B cell (primary cell): ENCODE data around the gene NUCB1. TPM values are rescaled to one million over a fixed set of nuclear protein-coding genes. Genes with fewer than 3 reads are reported as not detected.
A peak's percentile ranks its signal among the peaks of the same experiment; 100 is the strongest.

Source experiments
- ATAC-seq: fragments of 200-7000 bp; cut with Tn5 transposase; one replicate; pipeline ENCODE4 v1.10.0; 2021; ENCODE audit warnings: low read depth, mild to moderate bottlenecking, moderate number of reproducible peaks, moderate library complexity
- CTCF ChIA-PET: fragments of 350-600 bp; sonication (Branson Sonifier 250); formaldehyde crosslinking; loops from one replicate; lab custom pipeline; 2021; ENCODE audit warnings: antibody characterized with exemption, inconsistent platforms; lab: Charles Lee
- POLR2A ChIA-PET: fragments of 350-600 bp; sonication (Branson Sonifier 250); formaldehyde crosslinking; loops from one replicate; lab custom pipeline; 2021; ENCODE audit warnings: antibody characterized with exemption; lab: Charles Lee
- DNase-seq: peaks from one replicate; pipeline ENCODE4 v3.0.0; 2013
- H2AFZ ChIP-seq: 2 replicates; pipeline ENCODE4 v1.6.1; 2012; ENCODE audit warnings: mild to moderate bottlenecking, low read depth, low read length; ENCODE audit not compliant: insufficient read depth, poor library complexity, severe bottlenecking
- H3K27ac ChIP-seq, 2 donors: 1 replicate in 1 of 2; 2 replicates in 1 of 2; pipeline ENCODE4 v1.5.1; 2012 to 2013; ENCODE audit warnings: low read length in 2 of 2, mild to moderate bottlenecking in 2 of 2, moderate library complexity in 1 of 2
- H3K27me3 ChIP-seq, 4 experiments: fragments of 200-600 bp in 1 of 4; sonication (generic) in 1 of 4; replicated peaks in 1 of 4; 1 replicate in 2 of 4; 2 replicates in 2 of 4; pipeline versions ENCODE4 v1.6.1 to v1.7.0; 2013 to 2016; ENCODE audit warnings: low read length in 3 of 4, mild to moderate bottlenecking in 2 of 4, mixed read lengths in 1 of 4, moderate library complexity in 1 of 4; ENCODE audit not compliant: insufficient read depth in 4 of 4, control insufficient read depth in 3 of 4; ENCODE audit errors: control extremely low read depth in 1 of 4
- H3K36me3 ChIP-seq, 2 experiments: replicated peaks in 1 of 2; 1 replicate in 1 of 2; 2 replicates in 1 of 2; pipeline versions ENCODE4 v1.6.1 to v1.7.1; 2013; ENCODE audit warnings: low read length in 1 of 2; ENCODE audit not compliant: insufficient read depth in 2 of 2, control insufficient read depth in 1 of 2; ENCODE audit errors: control extremely low read depth in 1 of 2, extremely low read depth in 1 of 2
- H3K4me1 ChIP-seq, 2 donors: fragments of 200-600 bp in 1 of 2; sonication (generic) in 1 of 2; 1 replicate in 1 of 2; 2 replicates in 1 of 2; pipeline versions ENCODE4 v1.5.1 to v1.6.1; 2013 to 2017; ENCODE audit warnings: low read length in 2 of 2; ENCODE audit not compliant: control insufficient read depth in 2 of 2, insufficient read depth in 2 of 2
- H3K4me2 ChIP-seq: replicated peaks from 2 replicates; pipeline ENCODE3; 2012; ENCODE audit warnings: mild to moderate bottlenecking, low read depth, low read length; ENCODE audit not compliant: poor library complexity, severe bottlenecking
- H3K4me3 ChIP-seq, 5 experiments: fragments of 200-600 bp in 1 of 5; sonication (generic) in 1 of 5; 1 replicate in 3 of 5; 2 replicates in 2 of 5; pipeline versions ENCODE4 v1.5.1 to v1.7.0; 2011 to 2016; ENCODE audit warnings: low read length in 4 of 5, mild to moderate bottlenecking in 4 of 5, low read depth in 2 of 5, control low read depth in 1 of 5, moderate library complexity in 1 of 5; ENCODE audit not compliant: insufficient read depth in 1 of 5; ENCODE audit errors: control extremely low read depth in 1 of 5, extremely low read depth in 1 of 5
- H3K79me2 ChIP-seq: fragments of 200-600 bp; sonication (generic); one replicate; pipeline ENCODE4 v1.6.0; 2016; ENCODE audit warnings: low read length; ENCODE audit not compliant: control insufficient read depth, insufficient read depth
- H3K9ac ChIP-seq: fragments of 200-600 bp; sonication (generic); 2 replicates; pipeline ENCODE4 v1.6.1; 2017; ENCODE audit warnings: mild to moderate bottlenecking, low read length, moderate library complexity
- H3K9me3 ChIP-seq, 3 donors: one replicate each; pipeline versions ENCODE4 v1.6.1 to v1.7.1; 2013; ENCODE audit warnings: low read length in 2 of 3; ENCODE audit not compliant: control insufficient read depth in 2 of 3, insufficient read depth in 1 of 3; ENCODE audit errors: control extremely low read depth in 1 of 3
- H4K20me1 ChIP-seq: 2 replicates; pipeline ENCODE4 v1.6.0; 2012; ENCODE audit warnings: mild to moderate bottlenecking, low read length; ENCODE audit not compliant: insufficient read depth, control insufficient read depth, poor library complexity, severe bottlenecking
- H3K27ac Mint-ChIP-seq: one replicate; pipeline ENCODE4 v1.8.0; 2021; ENCODE audit warnings: mixed read lengths
- H3K27me3 Mint-ChIP-seq: one replicate; pipeline ENCODE4 v1.8.0; 2021; ENCODE audit warnings: mixed read lengths
- H3K4me1 Mint-ChIP-seq: one replicate; pipeline ENCODE4 v1.8.0; 2021; ENCODE audit warnings: mixed read lengths
- H3K4me3 Mint-ChIP-seq: one replicate; pipeline ENCODE4 v1.8.0; 2021; ENCODE audit warnings: mixed read lengths
- H3K9me3 Mint-ChIP-seq: one replicate; pipeline ENCODE4 v1.8.0; 2022; ENCODE audit warnings: mixed read lengths; ENCODE audit not compliant: insufficient read depth
- CTCF ChIP-seq: fragments of 200-600 bp; IDR thresholded peaks from one replicate; pipeline ENCODE4 v1.8.0; 2022; ENCODE audit warnings: antibody characterized with exemption, mild to moderate bottlenecking
- EZH2 ChIP-seq: IDR thresholded peaks from 2 replicates; pipeline ENCODE4 v1.6.1; 2012; ENCODE audit warnings: borderline replicate concordance, low read depth, mild to moderate bottlenecking, moderate library complexity, low read length; ENCODE audit not compliant: insufficient read depth, poor library complexity, severe bottlenecking
- WGBS: methylation state at CpG from one replicate; pipeline ENCODE4 v1.1.5; 2013; ENCODE audit warnings: missing lambda C conversion rate; ENCODE audit not compliant: insufficient coverage; 5-methylcytosine and 5-hydroxymethylcytosine counted together
- intact Hi-C: fragments of 100-400 bp; cut with micrococcal nuclease; formaldehyde crosslinking; loops from one replicate; pipeline ENCODE4 v1.10.0; 2022
- polyA plus RNA-seq: library from polyadenylated mRNA; depleted of rRNA; stranded (reverse); fragments of >200 nt; gene quantifications from 2 replicates; pipeline ENCODE4 v1.2.3, GENCODE V29; 2012
- total RNA-seq, 2 donors: library from RNA; stranded (reverse); fragments of 120-200 nt in 1 of 2; gene quantifications; 1 replicate in 1 of 2; 2 replicates in 1 of 2; pipeline versions ENCODE4 v1.2.3 to v1.2.4, GENCODE V29; 2013 to 2022

NUCB1 gene
- total and polyA plus RNA-seq, 2 donors (not counting 1 experiment from before 2014, with no cell fraction given) = 118 to 134 TPM

DNA sequence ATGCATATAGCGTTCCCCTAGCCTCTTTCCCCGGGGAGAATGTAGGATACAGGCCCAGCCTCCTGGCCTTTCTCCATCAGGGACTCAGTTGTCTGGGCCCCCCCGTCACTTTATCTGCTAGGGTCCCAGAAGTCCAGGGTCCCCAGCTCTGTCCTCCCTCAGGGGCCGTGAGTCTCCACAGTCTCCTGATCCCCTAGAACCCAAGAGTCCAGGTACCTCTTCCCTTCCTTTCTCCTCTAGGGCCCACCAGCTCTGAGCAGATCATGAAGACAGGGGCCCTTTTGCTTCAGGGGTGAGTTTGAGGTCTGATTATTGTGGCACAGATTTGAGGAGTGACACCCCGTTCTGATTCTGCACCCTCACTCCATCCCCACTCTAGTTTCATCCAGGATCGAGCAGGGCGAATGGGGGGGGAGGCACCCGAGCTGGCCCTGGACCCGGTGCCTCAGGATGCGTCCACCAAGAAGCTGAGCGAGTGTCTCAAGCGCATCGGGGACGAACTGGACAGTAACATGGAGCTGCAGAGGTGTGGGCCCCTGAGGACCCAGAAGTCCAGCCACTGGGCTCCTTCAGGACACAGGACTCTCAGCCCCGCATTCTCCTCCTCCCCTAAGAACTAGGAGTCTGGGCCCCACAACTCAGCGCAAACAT, 55.3 kb downstream of the NUCB1 start:
- Histone ChIP-seq H2AFZ (peak overlapping the region; percentile 86), H3K9me3 (no peaks in the 10 kb centered on the region), H3K36me3 (peaks cover 1 to 3% of the 10 kb centered on the region in 2 experiments), H3K27me3 (no peaks in the 10 kb centered on the region), H3K9ac (peak overlapping the region; percentile 90), H3K4me1 (peaks cover 6 to 16% of the 10 kb centered on the region in 2 donors), H3K4me2 (peak overlapping the region; percentile 94), H3K27ac (peak overlapping the region; percentile 84 to 89), H3K4me3 (peak overlapping the region; percentile 47 to 99 (median 87)), H3K79me2 (peaks cover 23% of the 10 kb centered on the region), H4K20me1 (no peaks in the 10 kb centered on the region)
- ChIA-PET CTCF (interaction anchor here (1.0 to 2.1 kb wide), 3 partner anchors 10 to 38 kb away, joined by 3 to 5 read pairs (median 3); partner anchors contain the start of genes FTL, GYS1 and RUVBL2), POLR2A (no interaction called here)
- peak overlapping the region; percentile 83 for H3K27ac Mint-ChIP-seq
- ATAC-seq (no peak), DNase-seq (no peak)
- H3K27me3 Mint-ChIP-seq = no peaks in the 10 kb centered on the region
- H3K9me3 Mint-ChIP-seq = no peaks in the 10 kb centered on the region
- no peak for TF ChIP-seq EZH2
- no peak for TF ChIP-seq CTCF
- WGBS = 70% methylated on average over 13 of the region's 16 CpGs
- H3K4me1 Mint-ChIP-seq = peaks cover 20% of the 10 kb centered on the region
- intact Hi-C loops = loop anchor here (5.0 kb wide), 1 partner anchor 318 kb away; the partner anchor contains the start of gene DBP
- peak overlapping the region; percentile 85 for H3K4me3 Mint-ChIP-seq

DNA sequence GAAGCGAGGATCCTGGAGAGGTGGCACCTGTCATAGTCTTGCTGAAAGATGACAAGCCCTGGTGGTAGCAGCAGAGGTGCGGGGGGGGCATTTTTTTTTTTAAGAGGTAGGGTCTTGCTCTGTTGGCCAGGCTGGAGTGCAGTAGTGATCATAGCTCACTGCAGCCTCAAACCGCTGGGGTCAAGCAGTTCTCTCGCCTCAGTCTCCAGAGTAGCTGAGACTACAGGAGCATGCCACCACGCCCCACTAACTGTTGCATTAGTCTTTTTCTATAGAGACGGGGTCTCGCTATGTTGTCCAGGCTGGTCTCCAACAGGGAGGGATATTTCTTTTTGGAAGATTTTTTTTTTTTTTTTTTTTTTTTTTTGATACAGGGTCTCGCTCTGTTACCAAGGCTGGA, 57.9 kb downstream of the NUCB1 start:
- H3K4me2 ChIP-seq = no peak overlapping the region
- H3K9me3 ChIP-seq = no peaks in the 10 kb centered on the region
- no peaks in the 10 kb centered on the region for H3K9me3 Mint-ChIP-seq
- TF ChIP-seq CTCF (no peak), EZH2 (no peak)
- intact Hi-C loops = loop anchor here (5.0 kb wide), 1 partner anchor 321 kb away; the partner anchor contains the start of gene DBP
- no peak overlapping the region for H3K27ac ChIP-seq
- no peaks in the 10 kb centered on the region for H3K27me3 Mint-ChIP-seq
- no peaks in the 10 kb centered on the region for H4K20me1 ChIP-seq
- no peak overlapping the region for H3K4me3 Mint-ChIP-seq
- H2AFZ ChIP-seq = no peak overlapping the region
- peaks cover 1 to 5% of the 10 kb centered on the region in 2 experiments for H3K36me3 ChIP-seq
- H3K9ac ChIP-seq = no peak overlapping the region
- H3K4me1 Mint-ChIP-seq = peaks cover 38% of the 10 kb centered on the region
- H3K4me1 ChIP-seq = peaks cover 18 to 31% of the 10 kb centered on the region in 2 donors
- ATAC-seq (no peak), DNase-seq (no peak)
- no peak overlapping the region for H3K27ac Mint-ChIP-seq
- H3K27me3 ChIP-seq = no peaks in the 10 kb centered on the region
- POLR2A ChIA-PET = interaction anchor here (0.7 kb wide), 2 partner anchors 65 to 112 kb away, joined by 11 to 12 read pairs; no protein-coding TSS in a partner anchor
- CTCF ChIA-PET = interaction anchor here (0.7 kb wide), 1 partner anchor 113 kb away, joined by 3 read pairs; no protein-coding TSS in a partner anchor
- WGBS = 96% methylated on average over 4 of the region's 8 CpGs
- H3K79me2 ChIP-seq = peaks cover 23% of the 10 kb centered on the region
- H3K4me3 ChIP-seq = no peak overlapping the region
